Measurements from ENCODE around the gene ZSWIM8.
A peak's percentile ranks its signal among the peaks of the same experiment; 100 is the strongest.
"Not testable (repeated sequence)": the region's sequence is repeated elsewhere in the genome, so short reads cannot be mapped to it uniquely, and the experiment has no call there.

Gene ZSWIM8, protein sequence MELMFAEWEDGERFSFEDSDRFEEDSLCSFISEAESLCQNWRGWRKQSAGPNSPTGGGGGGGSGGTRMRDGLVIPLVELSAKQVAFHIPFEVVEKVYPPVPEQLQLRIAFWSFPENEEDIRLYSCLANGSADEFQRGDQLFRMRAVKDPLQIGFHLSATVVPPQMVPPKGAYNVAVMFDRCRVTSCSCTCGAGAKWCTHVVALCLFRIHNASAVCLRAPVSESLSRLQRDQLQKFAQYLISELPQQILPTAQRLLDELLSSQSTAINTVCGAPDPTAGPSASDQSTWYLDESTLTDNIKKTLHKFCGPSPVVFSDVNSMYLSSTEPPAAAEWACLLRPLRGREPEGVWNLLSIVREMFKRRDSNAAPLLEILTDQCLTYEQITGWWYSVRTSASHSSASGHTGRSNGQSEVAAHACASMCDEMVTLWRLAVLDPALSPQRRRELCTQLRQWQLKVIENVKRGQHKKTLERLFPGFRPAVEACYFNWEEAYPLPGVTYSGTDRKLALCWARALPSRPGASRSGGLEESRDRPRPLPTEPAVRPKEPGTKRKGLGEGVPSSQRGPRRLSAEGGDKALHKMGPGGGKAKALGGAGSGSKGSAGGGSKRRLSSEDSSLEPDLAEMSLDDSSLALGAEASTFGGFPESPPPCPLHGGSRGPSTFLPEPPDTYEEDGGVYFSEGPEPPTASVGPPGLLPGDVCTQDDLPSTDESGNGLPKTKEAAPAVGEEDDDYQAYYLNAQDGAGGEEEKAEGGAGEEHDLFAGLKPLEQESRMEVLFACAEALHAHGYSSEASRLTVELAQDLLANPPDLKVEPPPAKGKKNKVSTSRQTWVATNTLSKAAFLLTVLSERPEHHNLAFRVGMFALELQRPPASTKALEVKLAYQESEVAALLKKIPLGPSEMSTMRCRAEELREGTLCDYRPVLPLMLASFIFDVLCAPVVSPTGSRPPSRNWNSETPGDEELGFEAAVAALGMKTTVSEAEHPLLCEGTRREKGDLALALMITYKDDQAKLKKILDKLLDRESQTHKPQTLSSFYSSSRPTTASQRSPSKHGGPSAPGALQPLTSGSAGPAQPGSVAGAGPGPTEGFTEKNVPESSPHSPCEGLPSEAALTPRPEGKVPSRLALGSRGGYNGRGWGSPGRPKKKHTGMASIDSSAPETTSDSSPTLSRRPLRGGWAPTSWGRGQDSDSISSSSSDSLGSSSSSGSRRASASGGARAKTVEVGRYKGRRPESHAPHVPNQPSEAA (N-terminal part only)

DNA sequence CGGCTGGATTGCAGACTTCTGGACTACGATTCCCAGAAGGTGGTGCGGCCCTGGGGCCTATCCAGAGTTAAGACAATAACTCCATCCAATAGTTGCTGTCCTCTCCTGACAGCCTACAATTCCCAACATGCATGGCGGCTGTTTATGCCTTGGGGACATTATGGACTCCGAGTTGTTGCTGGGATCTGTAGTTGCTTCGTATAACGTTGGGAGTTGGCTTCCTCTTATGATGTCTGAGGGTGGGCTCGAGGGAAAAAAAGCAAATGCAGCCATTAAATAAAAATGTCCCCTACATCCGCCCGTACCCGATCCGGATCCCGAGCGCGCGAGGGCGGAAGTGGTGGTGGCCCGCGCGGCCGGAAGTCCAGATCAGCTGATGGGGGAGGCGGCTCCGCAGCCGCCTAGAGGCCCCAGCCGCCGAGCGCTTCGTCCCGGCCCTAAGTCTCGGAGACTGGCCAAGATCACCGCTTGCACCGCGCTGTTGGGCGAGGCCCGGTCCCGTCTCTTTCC lies at the start of gene ZSWIM8:
Gene ZSWIM8 (plus strand): TSS at position 396 of the 510 bp plus-strand sequence. CDS start 273 bp downstream, outside the sequence.
- peak; percentile 89 for DNase-seq (ENCODE audit: low spot score)

DNA sequence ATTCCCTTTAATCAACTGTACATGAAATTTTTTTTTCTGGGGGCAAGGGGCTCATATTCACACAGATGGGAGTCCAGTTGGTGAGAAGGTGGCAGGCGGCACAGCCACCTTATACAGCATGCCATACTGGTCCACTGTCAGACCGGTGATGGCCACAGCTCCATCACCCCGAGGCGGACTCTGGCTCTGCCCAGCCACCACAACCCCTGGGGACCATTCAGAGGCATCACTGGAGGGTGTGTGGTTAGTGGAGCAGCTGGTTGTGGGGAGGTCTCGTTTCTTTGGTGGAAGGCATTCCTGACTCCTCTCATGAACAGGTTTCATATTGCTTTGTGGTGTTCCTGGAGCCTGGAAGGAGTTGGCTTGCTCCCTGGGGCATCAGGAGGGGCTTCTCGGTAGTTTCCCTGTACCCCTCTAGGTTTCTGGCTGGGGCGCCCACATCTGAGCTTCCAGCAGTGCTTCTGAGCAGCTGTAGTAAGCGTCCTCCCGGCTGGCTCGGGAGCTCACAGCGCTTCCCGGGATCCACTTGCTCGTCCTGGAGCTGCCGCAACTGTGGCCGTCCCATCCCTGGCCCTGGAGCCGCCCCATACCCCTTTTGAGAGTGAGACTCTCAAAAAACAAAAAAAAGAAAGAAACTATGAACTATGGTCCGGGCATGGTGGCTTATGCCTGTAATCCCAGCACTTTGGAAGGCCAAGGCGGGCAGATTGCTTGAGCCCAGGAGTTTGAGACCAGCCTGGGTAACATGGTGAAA lies 44.7 kb upstream of the ZSWIM8 start:
- DNase-seq (ENCODE audit: low spot score) = not testable (repeated sequence)

DNA sequence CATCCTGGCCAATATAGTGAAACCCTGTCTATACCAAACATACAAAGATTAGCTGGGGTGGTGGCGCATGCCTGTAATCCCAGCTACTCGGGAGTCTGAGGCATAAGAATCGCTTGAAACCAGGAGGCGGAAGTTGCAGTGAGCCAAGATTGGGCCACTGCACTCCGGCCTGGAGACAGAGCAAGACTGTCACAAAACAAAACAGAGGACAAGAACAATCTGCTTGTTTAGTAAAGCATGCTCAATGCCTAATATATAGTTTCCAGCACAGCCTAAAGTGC lies 43.0 kb upstream of the ZSWIM8 start:
- DNase-seq (ENCODE audit: low spot score) = no peak

DNA sequence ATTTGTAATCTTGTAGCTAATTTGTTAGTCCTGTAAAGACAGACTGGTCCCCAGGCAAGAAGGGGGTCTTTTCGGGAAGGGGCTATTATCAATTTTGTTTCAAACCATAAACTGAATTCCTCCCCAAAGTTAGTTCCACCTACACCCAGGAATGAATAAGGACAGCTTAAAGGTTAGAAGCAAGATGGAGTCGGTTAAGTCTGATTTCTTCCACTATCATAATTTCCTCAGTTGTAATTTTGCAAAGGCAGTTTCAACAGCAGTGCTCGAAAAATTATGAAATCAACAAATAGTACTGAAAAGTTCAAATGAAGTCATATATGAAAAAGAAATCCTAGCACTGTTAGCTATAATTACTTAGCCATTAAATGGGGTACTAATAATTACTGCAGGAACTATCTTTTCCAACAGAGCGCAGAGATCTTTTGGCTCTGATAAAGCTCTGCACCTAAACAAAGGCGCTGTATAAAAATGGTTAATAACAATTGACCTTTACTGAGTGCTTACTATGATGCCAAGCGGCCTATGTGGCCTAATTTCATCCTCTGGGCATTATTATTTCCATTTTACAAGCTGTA lies 42.0 kb upstream of the ZSWIM8 start:
- DNase-seq (ENCODE audit: low spot score) = no peak

DNA sequence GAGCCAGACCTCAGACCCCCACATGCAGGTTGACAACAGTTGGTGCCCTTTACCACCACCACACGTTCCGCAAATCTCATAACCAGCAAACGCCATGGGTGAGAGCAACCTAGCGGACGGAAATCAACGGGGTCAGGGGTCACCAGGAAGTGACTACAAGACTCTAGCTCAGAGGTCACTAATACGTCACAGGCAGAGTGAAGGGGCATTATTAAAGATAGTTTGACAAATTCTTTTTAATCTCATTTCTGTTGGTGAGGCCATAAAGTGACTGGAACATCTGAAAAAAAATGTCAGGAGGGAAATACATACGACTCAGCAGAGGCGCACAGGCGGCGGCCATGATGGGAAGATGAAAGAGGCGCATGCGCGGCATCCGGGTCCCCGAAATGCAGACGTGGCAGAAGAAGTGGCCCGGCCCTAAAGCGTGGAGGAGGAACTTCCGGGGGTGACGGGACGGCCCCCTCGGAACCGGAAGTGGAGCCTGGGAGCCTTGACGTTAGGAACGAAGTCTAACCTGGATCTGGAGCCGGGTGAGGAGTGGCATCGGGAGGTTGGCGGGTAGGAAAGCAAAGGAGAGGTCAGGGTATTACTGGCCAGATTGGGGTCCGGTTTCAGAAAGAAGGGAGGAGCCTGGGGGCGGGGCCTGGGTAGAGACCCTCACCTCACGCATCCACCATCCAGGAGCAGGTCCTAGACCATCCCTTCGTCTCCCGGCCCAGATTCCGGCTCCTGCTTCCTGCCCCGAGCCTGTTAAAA lies 41.3 kb upstream of the ZSWIM8 start, which contains the start of gene SEC24C:
Gene SEC24C (plus strand): TSS at position 468 of the 759 bp plus-strand sequence. CDS start 2,461 bp downstream, outside the sequence.
- DNase-seq (ENCODE audit: low spot score) = peak; percentile 94

DNA sequence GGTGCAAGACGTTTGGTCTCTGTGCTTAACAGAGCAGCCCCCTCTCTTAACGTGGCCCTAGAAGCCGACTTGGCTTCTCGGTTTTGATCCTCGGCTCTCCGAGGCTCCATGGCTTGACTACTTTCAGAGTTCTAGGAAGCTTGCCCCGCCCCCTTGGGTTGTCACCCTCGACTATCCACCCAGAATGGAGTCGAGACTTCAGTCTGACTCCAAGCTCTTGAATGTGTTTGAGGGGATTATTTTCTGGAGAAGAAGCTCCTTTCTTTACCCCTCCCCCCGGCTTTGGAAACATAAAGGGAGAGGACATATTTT lies 40.8 kb upstream of the ZSWIM8 start:
- DNase-seq (ENCODE audit: low spot score) = peak; percentile 37

DNA sequence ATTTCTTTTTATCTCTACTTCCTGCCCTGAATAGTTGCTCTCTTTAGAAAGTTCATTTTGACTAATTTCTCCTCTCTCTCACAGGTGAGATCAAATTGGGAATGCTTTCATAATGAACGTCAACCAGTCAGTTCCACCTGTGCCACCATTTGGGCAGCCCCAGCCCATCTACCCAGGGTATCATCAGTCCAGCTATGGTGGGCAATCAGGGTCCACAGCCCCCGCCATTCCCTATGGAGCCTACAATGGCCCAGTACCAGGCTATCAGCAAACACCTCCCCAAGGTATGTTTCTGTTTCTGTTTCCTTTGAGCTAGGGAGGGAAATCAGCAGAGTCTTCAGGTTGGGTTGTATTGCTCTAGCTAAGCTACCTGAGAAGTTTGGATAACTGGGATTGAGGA lies 38.7 kb upstream of the ZSWIM8 start:
- DNase-seq (ENCODE audit: low spot score) = no peak

DNA sequence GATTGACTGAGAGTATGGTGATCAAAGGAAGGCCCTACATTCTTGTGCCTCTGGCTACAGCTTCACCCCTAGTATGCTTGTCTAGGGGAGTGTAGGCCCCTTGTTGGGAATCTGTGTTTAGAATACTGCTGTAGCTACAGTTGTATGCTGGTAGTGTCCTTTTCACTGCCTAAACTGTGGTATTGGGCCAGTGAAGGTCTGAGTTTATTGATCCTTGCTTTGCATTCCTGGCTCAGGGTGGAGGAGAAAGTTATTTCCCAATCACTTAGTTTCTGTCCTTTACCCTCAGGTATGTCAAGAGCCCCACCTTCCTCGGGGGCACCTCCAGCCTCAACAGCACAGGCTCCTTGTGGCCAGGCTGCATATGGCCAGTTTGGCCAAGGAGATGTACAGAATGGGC lies 34.6 kb upstream of the ZSWIM8 start:
- no peak for DNase-seq (ENCODE audit: low spot score)

DNA sequence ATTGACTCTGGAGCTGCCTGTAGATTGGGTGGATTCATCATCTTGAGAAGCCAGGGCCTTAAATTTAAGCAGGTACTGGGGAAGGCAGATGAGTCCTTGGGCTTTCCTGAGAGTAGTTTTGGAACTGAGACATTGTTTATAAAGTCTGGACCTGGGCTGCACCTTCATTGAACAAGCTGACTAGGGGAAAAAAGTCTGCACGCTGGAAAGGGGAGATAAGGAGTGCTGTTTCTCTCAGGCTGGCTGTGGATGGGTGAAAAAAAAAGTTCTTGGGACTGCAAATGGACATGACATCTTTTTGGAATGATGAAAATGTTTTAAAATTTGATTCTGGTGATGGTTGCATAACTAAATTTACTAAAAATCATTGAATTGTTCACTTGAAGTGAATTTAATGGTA lies 29.2 kb upstream of the ZSWIM8 start:
- no peak for DNase-seq (ENCODE audit: low spot score)

DNA sequence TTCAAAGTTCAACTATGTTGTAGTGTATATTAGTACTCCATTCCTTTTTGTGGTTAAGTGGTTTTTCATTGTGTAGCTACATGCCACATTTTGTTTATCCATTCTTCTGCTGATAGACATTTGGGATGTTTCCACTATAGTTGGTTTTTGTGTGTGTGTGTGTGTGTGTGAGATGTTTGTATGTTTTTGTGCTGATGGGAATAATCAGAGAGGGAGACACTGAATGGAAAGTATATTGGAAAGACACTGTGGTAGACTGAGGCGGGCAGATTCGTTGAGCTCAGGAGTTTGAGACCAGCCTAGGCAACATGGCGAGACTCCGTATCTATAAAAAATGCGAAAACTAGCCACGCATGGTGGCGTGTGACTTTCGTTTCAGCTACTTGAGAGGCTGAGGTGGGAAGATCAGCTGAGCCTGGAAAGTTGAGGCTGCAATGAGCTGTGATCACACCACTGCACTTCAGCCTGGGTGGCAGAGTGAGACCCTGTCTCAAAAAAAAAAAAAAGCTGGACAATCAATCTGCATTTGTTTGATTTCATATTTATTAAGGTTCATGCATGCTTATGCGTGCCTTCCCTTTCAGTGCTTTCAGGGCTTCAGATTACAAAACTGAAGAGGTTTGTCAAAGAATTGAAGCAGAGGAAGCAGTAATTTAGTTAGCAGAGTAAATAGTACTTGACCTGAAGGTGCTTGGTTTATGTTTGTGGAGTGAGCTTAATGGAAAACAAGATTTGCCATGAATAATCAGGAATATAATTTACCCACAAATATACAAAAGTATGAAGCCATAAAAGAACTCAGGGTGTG lies 26.5 kb upstream of the ZSWIM8 start:
- no peak for DNase-seq (ENCODE audit: low spot score)

DNA sequence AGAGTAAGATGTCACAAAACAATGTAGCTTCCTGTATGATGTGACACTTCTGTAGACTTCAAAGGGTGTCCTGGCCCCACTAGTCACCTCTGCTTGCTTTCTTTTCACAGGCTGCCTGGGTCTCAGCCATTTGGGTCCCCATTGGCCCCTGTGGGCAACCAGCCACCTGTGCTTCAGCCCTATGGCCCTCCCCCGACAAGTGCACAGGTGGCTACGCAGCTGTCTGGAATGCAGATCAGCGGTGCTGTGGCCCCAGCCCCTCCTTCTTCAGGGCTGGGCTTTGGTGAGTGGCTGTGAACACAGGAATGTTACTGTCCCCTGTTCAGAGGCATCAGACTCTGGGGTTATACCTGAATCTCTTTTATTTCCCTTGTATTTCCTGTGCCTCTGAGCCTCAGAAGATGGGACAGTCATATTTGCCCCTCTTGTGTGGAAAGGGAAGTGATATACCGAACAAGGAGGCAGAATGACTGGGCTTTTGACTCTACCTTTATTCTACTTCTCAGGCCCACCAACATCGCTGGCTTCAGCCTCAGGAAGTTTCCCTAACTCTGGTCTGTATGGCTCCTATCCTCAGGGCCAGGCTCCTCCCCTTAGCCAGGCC lies 25.8 kb upstream of the ZSWIM8 start:
- peak; percentile 67 for DNase-seq (ENCODE audit: low spot score)

DNA sequence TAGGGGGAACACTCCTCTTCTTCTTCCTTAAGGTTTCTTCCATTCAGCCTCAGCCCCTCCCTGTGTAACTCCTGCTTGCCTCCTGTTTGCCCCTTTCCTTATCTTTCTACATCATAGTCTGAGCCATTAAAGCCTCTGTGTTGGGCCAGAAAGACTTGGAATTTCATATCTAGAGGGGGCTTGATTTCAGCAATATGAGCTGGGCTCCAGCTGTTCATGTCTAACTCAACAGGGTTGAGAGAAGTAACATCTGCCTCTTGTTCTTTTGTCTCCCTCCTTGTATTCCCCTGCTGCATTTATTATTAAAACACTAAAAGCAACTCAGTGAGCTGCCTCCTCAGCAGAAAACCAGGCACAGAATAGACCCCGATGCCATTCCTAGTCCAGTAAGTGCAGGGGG lies 23.6 kb upstream of the ZSWIM8 start:
- DNase-seq (ENCODE audit: low spot score) = no peak

DNA sequence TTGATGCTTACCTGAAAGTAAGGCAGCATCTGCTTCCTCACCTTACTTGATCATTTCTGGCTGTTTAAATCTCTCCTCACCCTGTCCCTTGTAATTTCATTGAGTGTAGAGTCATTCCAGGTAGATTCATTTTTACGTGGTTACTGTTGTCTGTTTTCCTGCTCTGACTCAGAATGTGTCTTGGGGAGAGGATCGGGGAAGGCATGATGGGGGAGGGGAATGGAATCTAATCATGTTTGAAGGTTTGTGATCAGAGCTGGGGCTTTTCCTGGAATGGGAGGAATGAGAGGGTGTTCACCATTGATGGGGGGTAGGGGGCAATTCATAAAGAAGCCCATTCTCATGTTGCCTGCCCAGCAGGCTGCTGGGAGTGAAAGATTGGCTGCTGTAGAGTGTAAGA lies 22.5 kb upstream of the ZSWIM8 start:
- DNase-seq (ENCODE audit: low spot score) = no peak

DNA sequence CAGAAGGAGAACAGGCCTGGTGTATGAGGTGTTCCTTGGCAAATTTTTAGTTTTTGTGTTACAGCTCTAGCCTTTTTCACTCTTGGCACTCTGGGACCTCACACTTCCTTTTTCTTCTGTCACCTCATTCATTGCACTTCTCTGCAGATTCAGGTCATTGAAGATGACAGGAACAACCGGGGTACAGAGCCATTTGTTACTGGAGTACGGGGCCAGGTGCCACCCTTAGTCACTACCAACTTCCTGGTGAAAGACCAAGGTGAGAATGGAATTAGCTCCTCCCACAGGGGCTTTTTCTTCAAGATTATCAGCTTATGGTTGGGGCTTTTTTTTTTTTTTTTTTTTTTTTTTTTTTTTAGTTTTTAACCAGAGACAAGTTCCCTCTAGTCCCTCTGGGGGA lies 22.1 kb upstream of the ZSWIM8 start:
- peak; percentile 50 for DNase-seq (ENCODE audit: low spot score)

DNA sequence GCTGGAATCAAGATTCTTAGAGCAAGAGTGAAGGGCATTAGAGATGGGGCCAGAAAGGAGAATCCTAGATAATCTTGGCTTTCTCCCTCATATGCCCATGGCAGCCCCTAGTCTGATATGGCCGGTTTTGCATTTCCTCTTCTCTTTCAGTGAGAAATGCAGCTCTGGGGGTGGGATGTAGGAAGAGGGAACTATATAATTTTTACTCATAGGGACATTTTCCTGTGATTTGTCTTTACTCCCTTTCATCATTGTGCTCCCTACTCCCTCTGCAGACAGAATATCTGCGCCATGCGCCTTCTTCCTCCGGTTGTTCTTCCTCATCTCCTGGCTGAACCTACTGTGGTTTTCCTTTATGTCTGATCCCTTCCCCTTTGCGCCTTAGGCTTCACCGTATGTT lies 20.3 kb upstream of the ZSWIM8 start:
- DNase-seq (ENCODE audit: low spot score) = no peak

DNA sequence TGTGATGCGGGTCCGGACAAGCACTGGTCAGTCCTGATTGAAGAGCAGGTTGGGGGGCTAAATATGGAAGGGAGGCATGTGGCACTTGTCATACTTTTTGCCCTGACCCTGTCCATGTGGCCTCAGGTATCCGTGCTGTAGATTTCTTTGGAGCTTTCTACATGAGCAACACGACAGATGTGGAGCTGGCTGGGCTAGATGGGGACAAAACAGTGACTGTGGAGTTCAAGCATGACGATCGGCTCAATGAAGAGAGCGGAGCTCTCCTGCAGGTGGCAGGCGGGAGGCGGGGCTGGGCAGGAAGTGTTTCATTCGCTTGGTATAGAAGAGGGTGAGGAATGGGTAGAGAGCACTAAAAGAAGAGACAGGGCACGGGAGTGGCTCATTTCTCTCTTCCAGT lies 16.5 kb upstream of the ZSWIM8 start:
- peak; percentile 65 for DNase-seq (ENCODE audit: low spot score)

DNA sequence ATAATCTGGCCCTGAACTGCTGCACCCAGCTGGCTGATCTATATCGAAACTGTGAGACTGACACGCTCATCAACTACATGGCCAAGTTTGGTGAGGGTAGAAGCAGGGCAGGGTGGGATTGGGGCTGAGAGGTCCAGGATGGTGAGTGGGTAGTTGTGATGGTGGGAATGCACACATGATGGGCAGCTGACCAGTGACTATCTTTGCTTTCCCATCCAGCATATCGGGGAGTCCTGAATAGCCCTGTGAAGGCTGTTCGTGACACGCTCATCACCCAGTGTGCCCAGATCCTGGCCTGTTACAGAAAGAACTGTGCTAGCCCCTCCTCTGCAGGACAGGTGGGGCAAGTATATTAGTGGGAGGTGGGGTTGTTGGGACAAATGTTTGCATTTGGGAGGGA lies 16.0 kb upstream of the ZSWIM8 start:
- DNase-seq (ENCODE audit: low spot score) = no peak

DNA sequence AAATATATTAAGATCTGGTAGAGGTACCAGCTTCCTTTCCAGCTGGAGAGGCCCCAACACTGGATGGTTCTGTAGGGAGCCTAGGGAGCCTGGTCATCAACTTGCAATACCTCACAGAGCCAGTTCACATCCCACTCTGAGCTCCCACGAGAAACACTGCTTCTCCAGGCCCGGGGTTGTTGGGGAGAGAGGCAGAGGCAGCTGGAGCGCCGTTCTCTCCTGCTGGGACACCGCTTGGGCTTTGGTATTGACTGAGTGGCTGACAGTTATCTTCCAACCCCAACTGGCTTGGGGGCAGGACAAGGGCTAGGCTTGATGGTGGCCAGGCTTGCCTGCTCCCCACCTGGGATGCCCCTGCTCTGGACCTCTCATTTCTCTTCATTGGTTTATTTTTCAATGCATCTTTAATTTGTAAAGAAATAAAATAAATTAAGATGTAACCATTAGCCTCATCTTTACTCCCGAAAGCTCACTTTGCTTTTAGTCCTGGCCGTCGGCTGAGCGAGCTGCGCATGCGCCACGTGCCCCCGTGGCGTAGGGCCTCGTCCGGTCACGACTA lies 13.6 kb upstream of the ZSWIM8 start:
- DNase-seq (ENCODE audit: low spot score) = peak; percentile 81

Data from CD4-positive, alpha-beta T cell treated with Interleukin-15 for 4 hours (primary cell).